C4-2B (cell line): ENCODE measurements around the gene GGTLC2.

Experiments used
- CTCF ChIP-seq: fragments of 450-650 bp; conservative IDR thresholded peaks from 2 replicates; pipeline ENCODE4 v1.5.1; 2017; ENCODE audit warnings: mild to moderate bottlenecking
- ZFX ChIP-seq: fragments of 450-650 bp; IDR thresholded peaks from 2 replicates; pipeline ENCODE4 v1.6.1; 2017

DNA sequence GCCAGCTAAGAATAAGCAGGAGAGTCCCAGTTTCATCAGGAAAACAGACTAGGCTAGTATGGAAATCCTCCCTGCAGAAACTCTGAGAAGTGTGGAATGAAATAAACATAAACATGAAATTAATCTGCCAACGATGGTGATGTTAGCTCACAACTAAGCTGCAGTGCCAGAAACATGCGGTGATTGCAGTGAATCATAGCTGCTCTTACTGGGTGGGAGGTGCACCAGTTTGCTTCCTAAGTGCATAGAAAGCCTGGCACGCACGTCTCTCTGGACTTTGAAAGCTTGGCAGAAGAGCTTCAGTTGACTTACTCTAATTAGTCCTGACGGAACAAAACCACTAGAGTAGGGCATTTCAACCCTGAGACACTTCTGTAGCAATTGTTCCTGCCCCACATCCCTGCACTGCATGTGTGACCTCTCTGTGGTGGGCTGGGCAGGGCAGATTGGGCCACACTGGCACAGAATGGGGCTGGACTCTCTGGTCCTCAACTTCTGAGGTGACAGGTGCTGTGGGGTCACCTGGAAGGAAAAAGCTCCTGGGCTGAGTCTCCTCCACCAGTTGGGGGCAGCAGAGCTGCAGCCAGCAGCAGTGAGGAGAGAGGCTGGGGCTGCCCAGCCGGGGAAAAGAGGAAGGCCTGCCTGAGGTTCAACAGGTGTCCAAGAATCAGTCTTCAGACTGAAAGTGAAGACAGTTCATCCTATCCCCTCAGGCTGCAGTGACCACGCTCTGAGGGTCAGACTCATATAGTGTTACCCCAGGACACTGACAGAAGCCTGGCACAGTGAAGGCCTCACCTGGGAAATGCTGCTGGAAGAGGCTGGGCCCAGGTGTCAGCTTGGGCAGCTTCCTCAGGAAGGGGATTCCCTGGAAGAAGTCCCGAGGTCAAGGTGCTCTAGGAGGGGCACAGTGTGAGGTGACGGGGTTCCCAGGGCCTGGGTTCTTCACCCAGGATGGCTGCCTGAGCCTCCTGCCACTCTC, 40.5 kb downstream of the GGTLC2 start:
- TF ChIP-seq CTCF (peak; percentile 87), ZFX (no peak)
